Stimulated activated CD8-positive, alpha-beta memory T cell treated with anti-CD3 and anti-CD28 coated beads, Interleukin-15, amount 100 ng/mL, for 1 hour (primary cell): ENCODE results near the gene KIAA1958.

Experiments used
- DNase-seq: peaks from one replicate; pipeline ENCODE4 v3.0.0-alpha.2; 2020; ENCODE audit warnings: low read depth

The KIAA1958 gene

GRCh38 chr9:112604790-112605189, 118.2 kb downstream of the KIAA1958 start:
- no peak for DNase-seq

GRCh38 chr9:112605518-112605917, 118.9 kb downstream of the KIAA1958 start:
- no peak for DNase-seq

- no peak for DNase-seq
These were observed 119.5 kb downstream of the KIAA1958 start for GRCh38 chr9:112605963-112606699.

- DNase-seq: no peak
These were observed 122.2 kb downstream of the KIAA1958 start for GRCh38 chr9:112608851-112609250.

DNA sequence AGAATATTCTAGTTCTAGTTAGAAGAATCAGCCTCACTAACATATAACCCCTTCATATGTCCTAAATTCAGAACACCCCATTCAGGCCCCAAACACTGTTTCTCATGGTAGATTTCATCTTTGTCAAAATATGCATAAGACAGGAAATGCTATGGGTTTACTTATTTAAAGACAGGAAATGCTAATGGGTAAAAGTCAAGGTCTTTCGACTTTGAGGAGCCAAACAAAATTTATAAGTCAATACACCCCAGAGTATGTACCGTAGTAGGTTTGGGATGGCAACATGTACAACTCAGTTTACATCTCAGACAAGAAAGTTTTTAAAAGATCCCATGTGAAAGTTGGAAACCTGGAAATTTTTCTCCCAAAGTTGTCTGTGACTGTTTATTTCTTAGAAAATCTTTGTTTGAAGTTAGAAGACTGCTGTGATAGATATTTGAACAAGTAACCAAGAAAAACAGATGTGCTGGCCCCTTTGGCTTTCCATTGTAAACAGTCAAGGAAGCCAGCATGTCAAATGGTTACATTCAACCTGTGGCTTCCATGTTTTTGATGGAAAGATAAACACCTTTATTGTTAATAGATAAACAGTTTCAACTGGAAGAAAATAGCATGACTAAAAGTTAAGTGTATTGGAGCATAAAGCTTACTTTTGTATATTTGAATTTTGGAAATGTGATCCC, 129.1 kb downstream of the KIAA1958 start:
- DNase-seq: no peak

GRCh38 chr9:112617371-112617770, 130.7 kb downstream of the KIAA1958 start:
- DNase-seq: no peak

GRCh38 chr9:112618385-112619009, 131.9 kb downstream of the KIAA1958 start:
- DNase-seq: no peak

GRCh38 chr9:112620388-112620787, 133.8 kb downstream of the KIAA1958 start:
- no peak for DNase-seq

- DNase-seq: no peak
These were observed 134.5 kb downstream of the KIAA1958 start for GRCh38 chr9:112621018-112621655.

DNA sequence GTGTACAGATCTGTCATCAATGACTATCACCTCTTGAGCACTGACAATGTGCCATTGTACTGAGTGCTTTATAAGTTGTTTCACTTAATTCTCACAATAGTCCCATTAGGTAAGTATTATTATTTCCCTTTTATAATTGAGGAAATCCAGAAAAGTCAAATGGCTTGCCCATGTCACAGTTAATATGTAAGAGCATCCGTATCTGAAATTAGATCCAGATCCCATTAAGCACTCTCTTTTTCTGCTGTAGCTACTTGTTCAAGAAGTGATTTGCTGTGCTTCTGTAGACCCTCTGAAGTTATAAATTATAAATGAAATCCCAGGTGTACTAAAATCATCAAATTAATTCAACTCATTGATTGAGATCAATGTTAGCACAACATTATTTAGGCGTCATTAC, 136.6 kb downstream of the KIAA1958 start:
- DNase-seq: no peak

DNA sequence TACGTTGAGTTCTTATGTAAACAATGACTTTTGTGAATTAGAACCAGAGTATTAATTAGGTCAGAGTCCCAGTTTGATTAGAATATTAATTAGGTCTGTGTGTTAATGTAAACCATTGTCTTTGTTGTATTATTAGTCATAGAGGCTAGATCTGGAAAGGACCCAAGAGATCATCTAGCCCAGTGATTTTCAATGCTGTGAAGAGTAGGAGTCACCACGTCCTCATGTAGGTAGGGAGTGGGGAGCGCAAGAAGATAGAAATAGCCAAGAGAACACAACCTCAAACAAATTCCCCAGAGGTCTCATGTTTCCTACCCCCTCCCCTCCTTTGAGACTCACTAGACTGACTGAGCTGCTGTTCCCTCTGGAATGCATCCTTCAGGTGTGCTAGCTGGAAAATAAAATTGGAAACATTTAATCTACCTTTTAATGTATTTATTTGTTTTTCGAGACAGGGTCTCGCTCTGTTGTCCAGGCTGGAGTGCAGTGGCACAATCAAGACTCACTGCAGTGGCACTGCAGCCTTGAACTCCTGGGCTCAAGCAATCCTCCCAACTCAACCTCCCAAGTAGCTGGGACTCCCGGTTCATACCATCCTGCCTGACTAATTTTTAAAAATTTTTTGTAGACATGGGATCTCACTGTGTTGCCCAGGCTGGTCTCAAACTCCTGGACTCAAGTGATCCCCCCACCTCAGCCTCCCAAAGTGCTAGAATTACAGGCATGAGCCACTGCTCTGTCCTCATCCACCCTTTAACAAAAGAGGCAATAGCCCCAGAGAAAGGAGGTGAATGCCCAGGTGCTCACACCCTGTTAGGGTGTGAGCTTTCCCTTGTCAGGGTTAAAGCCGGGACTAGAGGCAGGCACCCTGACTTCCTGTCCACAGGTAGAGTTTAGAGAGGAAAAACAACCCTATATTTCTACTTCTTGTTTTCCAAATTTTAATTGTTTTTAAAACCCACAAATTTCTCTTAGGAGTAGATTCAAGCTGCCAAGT, 138.4 kb downstream of the KIAA1958 start:
- DNase-seq: no peak

DNA sequence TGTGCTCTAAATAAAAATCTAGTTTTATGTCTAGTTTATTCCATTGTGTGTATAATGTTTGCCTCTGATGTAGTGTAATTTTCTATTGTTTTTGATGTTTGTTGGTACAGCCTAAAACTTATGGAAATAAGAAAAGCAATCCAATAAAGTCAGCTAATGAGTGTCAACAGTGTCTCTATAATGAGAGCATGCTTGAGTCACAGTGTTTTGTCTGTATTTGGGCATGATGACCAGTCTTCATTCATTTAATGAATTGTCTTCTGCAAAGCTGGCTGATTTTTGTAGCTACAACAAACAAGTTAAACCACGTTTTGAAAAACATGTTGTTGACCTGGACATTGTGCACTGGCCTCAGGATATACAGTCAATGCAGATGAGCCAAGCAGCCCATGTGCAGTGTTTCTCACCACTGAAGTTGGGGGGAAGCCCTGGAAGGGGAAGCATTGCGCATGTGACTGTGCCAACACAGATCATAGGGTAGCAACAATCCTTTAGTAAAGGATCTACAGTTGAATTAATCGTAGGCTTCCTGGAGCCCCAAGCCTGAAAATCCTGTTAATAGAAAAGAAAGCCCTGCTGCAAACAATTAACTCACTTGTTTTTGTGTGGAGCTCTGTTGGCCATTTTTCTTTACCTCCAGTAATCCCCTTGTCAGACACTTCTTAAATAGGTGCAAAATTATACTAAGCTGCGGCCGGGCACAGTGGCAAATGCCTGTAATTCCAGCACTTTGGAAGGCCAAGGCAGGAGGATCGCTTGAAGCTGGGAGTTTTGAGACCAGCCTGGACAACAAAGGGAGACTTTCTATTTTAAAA, 143.3 kb downstream of the KIAA1958 start:
- no peak for DNase-seq

DNA sequence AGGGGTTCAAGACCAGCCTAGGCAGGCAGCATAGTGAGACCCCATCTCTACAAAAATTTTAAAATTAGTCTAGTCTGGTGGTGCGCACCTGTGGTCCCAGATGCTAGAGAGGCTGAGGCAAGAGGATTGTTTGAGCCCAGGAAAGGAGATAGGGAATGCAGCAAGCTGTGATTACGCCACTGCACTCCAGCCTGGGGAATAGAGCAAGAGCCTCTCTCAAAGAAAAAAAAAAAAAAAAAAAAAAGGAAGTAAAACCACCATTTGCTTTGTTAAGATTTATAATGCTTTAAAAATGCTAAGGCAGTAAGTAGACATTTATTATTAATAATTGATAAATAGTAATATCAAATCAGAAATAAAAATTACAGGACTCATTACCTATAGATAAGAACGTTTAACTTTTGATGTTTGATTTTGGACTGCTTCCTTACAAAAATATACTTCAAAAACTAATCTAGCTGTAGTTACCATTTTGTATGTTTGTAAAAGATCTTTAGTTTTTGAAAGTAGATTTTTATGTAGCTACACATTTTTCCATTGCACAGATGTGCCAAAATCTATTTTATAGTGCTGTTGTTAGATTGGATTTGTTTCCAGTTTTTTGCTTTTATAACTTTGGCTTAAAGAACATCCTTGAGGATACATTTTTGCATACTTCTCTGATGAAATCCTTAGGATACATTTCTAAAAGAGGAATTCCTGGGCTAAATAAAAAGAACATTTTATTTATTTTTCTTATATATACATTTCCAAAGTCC, 144.9 kb downstream of the KIAA1958 start:
- no peak for DNase-seq

- DNase-seq: no peak
These were observed 153.7 kb downstream of the KIAA1958 start for GRCh38 chr9:112640311-112640710.

DNA sequence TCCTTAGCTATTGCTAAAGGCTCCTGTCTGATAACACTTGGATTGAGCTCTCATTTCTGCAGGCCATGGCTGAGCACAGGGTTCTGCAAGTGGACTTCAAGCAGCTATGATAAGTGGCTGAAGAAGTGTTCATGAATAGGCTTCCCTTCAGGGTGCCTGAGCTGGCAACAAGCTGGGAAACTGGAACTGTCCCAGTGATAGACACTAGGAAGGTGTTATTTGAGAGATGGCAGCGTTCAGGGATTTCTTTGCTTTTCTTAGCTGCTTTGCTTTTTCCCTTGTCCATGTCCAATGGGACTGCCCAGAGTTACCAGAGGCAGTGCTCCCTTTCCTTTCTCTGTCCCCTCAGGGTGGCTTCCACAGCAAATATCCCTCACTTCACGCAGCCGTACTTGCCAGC, 155.5 kb downstream of the KIAA1958 start:
- DNase-seq: no peak

DNA sequence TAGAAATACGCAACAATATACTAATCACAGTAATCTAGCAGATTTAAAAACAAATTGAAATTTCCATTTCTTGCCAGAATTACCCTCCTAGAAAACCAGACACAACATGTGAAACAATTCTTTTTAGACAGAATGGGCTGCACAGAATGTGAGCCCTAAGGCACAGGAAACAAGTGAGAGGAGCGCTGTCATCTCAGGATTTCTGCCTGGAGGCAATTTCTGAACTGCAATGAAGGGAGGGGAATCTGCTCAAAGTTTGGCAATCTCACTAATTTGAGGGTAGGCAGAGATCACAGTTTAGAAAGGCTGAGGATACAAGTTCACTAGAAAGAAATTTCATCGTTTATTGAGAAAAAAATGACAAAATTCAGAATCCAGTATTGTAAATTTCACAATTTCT, 161.0 kb downstream of the KIAA1958 start:
- DNase-seq: no peak

- DNase-seq: no peak
These were observed 162.0 kb downstream of the KIAA1958 start for GRCh38 chr9:112648624-112649023.

- no peak for DNase-seq
These were observed 167.7 kb downstream of the KIAA1958 start for GRCh38 chr9:112654282-112654681.

GRCh38 chr9:112655668-112656067, 169.0 kb downstream of the KIAA1958 start:
- DNase-seq: no peak

- DNase-seq: no peak
These were observed 173.3 kb downstream of the KIAA1958 start for GRCh38 chr9:112659906-112660305.
